Measurements from ENCODE around the gene HIGD1B. TPM values are rescaled to one million over a fixed set of nuclear protein-coding genes. Genes with fewer than 3 reads are reported as not detected.

Gene HIGD1B
- total RNA-seq, 2 donors from 2014 or later = 9.6 TPM; not detected in 1

- peaks cover 0 to 34% of the 10 kb centered on the region in 2 donors for H3K27me3 ChIP-seq
- no peaks in the 10 kb centered on the region for H3K36me3 ChIP-seq (replicated peaks in 1 of 2; ENCODE audit: insufficient read depth in 1 of 2, low read depth in 2 of 2)
- peak within 1 kb of the TSS in 1 of 2 donors; percentile 10 for H3K4me3 ChIP-seq
- WGBS, 2 donors = 1 to 6% methylated on average over 15 to 107 of the region's 123 CpGs
- no peak within 1 kb of the TSS for H3K27ac ChIP-seq
- ATAC-seq = peak; percentile 48
- no peaks in the 10 kb centered on the region for H3K9me3 ChIP-seq
- TF ChIP-seq CTCF (IDR thresholded peaks at IDR 0.05) (no peak), POLR2A (IDR thresholded peaks at IDR 0.05) (no peak)
- peaks cover 16% of the 10 kb centered on the region for H3K4me1 ChIP-seq
- intact Hi-C loops (cut with DNase I) = no loop called here
- peak in 1 of 4 donors; percentile 17 for DNase-seq
Measured at GRCh38 chr17:44829523-44830358, 17.9 kb upstream of the HIGD1B start, which contains the start of gene GJC1. Gene GJC1, minus strand, starts transcription at chr17:44830287. Its CDS starts 24,470 bp downstream, at chr17:44805817.

GRCh38 chr17:44830359-44831288, 17.1 kb upstream of the HIGD1B start:
- 5 to 38% methylated on average over 6 to 58 of the region's 58 CpGs for WGBS, 2 donors
- no peak for TF ChIP-seq CTCF (IDR thresholded peaks at IDR 0.05)
- TF ChIP-seq POLR2A (IDR thresholded peaks at IDR 0.05) = no peak
- peak in 2 of 4 donors; percentile 18 to 19 for DNase-seq
- H3K4me1 ChIP-seq = peaks cover 16% of the 10 kb centered on the region
- H3K36me3 ChIP-seq (replicated peaks in 1 of 2; ENCODE audit: insufficient read depth in 1 of 2, low read depth in 2 of 2) = no peaks in the 10 kb centered on the region
- peak; percentile 45 for ATAC-seq
- no peaks in the 10 kb centered on the region for H3K9me3 ChIP-seq
- no peak overlapping the region for H3K4me3 ChIP-seq
- no peak overlapping the region for H3K27ac ChIP-seq
- intact Hi-C loops (cut with DNase I) = no loop called here
- H3K27me3 ChIP-seq = peaks cover 0 to 33% of the 10 kb centered on the region in 2 donors

GRCh38 chr17:44831371-44831770, 16.3 kb upstream of the HIGD1B start:
- ATAC-seq = no peak
- intact Hi-C loops (cut with DNase I) = no loop called here
- peaks cover 0 to 27% of the 10 kb centered on the region in 2 donors for H3K27me3 ChIP-seq
- no peaks in the 10 kb centered on the region for H3K36me3 ChIP-seq (replicated peaks in 1 of 2; ENCODE audit: insufficient read depth in 1 of 2, low read depth in 2 of 2)
- TF ChIP-seq CTCF (IDR thresholded peaks at IDR 0.05) = no peak
- TF ChIP-seq POLR2A (IDR thresholded peaks at IDR 0.05) = no peak
- no peak overlapping the region for H3K4me3 ChIP-seq
- no peaks in the 10 kb centered on the region for H3K9me3 ChIP-seq
- WGBS, 2 donors = 72 to 80% methylated on average over 12 of the region's 12 CpGs
- peaks cover 16% of the 10 kb centered on the region for H3K4me1 ChIP-seq
- no peak overlapping the region for H3K27ac ChIP-seq
- DNase-seq = no peak

GRCh38 chr17:44832805-44833204, 14.9 kb upstream of the HIGD1B start:
- peaks cover 0 to 19% of the 10 kb centered on the region in 2 donors for H3K27me3 ChIP-seq
- 74 to 83% methylated on average over 5 of the region's 5 CpGs for WGBS, 2 donors
- TF ChIP-seq POLR2A (IDR thresholded peaks at IDR 0.05) (no peak), CTCF (IDR thresholded peaks at IDR 0.05) (no peak)

More at GRCh38 chr17:44832805-44833204, 14.9 kb upstream of the HIGD1B start:
- peaks cover 16% of the 10 kb centered on the region for H3K4me1 ChIP-seq
- no peaks in the 10 kb centered on the region for H3K36me3 ChIP-seq (replicated peaks in 1 of 2; ENCODE audit: insufficient read depth in 1 of 2, low read depth in 2 of 2)
- no peak overlapping the region for H3K4me3 ChIP-seq
- no peaks in the 10 kb centered on the region for H3K9me3 ChIP-seq
- ATAC-seq (no peak), DNase-seq (no peak)
- H3K27ac ChIP-seq = no peak overlapping the region
- intact Hi-C loops (cut with DNase I) = no loop called here

Measured in body of pancreas (tissue), 4 donors.